Measurements from ENCODE around the gene ZNF605.
"Not testable (repeated sequence)": the region's sequence is repeated elsewhere in the genome, so short reads cannot be mapped to it uniquely, and the experiment has no call there.

Gene ZNF605

GRCh38 chr12:132904718-132905328 lies 51.3 kb downstream of the ZNF605 start:
- DNase-seq (ENCODE audit: low spot score) = no peak

GRCh38 chr12:132899033-132899432 lies 57.1 kb downstream of the ZNF605 start:
- DNase-seq (ENCODE audit: low spot score) = peak; percentile 7

GRCh38 chr12:132888852-132889251 lies 67.3 kb downstream of the ZNF605 start:
- DNase-seq (ENCODE audit: low spot score) = no peak

- no peak for DNase-seq (ENCODE audit: low spot score)
These were observed 68.4 kb downstream of the ZNF605 start, which contains the start of gene CHFR for GRCh38 chr12:132887513-132888351. TSS of gene CHFR (minus strand) at chr12:132887605. CDS start at chr12:132887328, 277 bp downstream.

GRCh38 chr12:132886529-132887477 lies 69.3 kb downstream of the ZNF605 start:
- no peak for DNase-seq (ENCODE audit: low spot score)

GRCh38 chr12:132881818-132882217 lies 74.3 kb downstream of the ZNF605 start:
- no peak for DNase-seq (ENCODE audit: low spot score)

GRCh38 chr12:132874620-132875019 lies 81.5 kb downstream of the ZNF605 start:
- DNase-seq (ENCODE audit: low spot score) = not testable (repeated sequence)

GRCh38 chr12:132874175-132874574 lies 81.9 kb downstream of the ZNF605 start:
- DNase-seq (ENCODE audit: low spot score) = no peak

GRCh38 chr12:132873724-132874123 lies 82.4 kb downstream of the ZNF605 start:
- DNase-seq (ENCODE audit: low spot score) = no peak

GRCh38 chr12:132872975-132873421 lies 83.1 kb downstream of the ZNF605 start:
- no peak for DNase-seq (ENCODE audit: low spot score)

- DNase-seq (ENCODE audit: low spot score) = no peak
These were observed 83.8 kb downstream of the ZNF605 start for GRCh38 chr12:132872073-132872855.

GRCh38 chr12:132869551-132869950 lies 86.6 kb downstream of the ZNF605 start:
- no peak for DNase-seq (ENCODE audit: low spot score)
